MM.1S (cell line): ENCODE results near the gene PPP6R2.
A peak's percentile ranks its signal among the peaks of the same experiment; 100 is the strongest.

Experiments used
- DNase-seq: peaks from one replicate; pipeline ENCODE4 v3.0.0-alpha.2; 2015
- H2AFZ ChIP-seq: fragments of 300-600 bp; sonication (generic); 2 replicates; pipeline ENCODE4 v1.6.0; 2016; ENCODE audit warnings: antibody characterized with exemption, low read length
- H3F3A ChIP-seq: fragments of 300-600 bp; sonication (generic); 2 replicates; pipeline ENCODE4 v1.6.1; 2016; ENCODE audit warnings: mild to moderate bottlenecking, antibody characterized with exemption, low read length, moderate library complexity, mixed read lengths; ENCODE audit not compliant: insufficient read depth
- H3K27ac ChIP-seq: fragments of 300-600 bp; sonication (generic); 2 replicates; pipeline ENCODE4 v1.5.1; 2016; ENCODE audit warnings: mild to moderate bottlenecking, low read length
- H3K27me3 ChIP-seq: fragments of 300-600 bp; sonication (generic); replicated peaks from 2 replicates; pipeline ENCODE4 v1.6.0; 2016; ENCODE audit warnings: low read length; ENCODE audit not compliant: insufficient read depth
- H3K36me3 ChIP-seq: fragments of 300-600 bp; sonication (generic); replicated peaks from 2 replicates; pipeline ENCODE4 v1.6.1; 2016; ENCODE audit warnings: mild to moderate bottlenecking, low read length, mixed read lengths; ENCODE audit not compliant: insufficient read depth
- H3K4me1 ChIP-seq: fragments of 300-600 bp; sonication (generic); 2 replicates; pipeline ENCODE4 v1.6.1; 2016; ENCODE audit warnings: low read length, mixed read lengths
- H3K4me2 ChIP-seq: fragments of 300-600 bp; sonication (generic); 2 replicates; pipeline ENCODE4 v1.6.0; 2016; ENCODE audit warnings: low read depth, low read length
- H3K4me3 ChIP-seq: fragments of 300-600 bp; sonication (generic); 2 replicates; pipeline ENCODE4 v1.5.1; 2016; ENCODE audit warnings: low read length, mixed read lengths
- H3K79me2 ChIP-seq: fragments of 300-600 bp; sonication (generic); 2 replicates; pipeline ENCODE4 v1.6.1; 2016; ENCODE audit warnings: mixed run types, low read length, mixed read lengths
- H3K9ac ChIP-seq: fragments of 300-600 bp; sonication (generic); 2 replicates; pipeline ENCODE4 v1.6.1; 2016; ENCODE audit warnings: low read length, mixed read lengths
- H3K9me2 ChIP-seq: fragments of 300-600 bp; sonication (generic); replicated peaks from 2 replicates; pipeline ENCODE4 v1.6.1; 2016; ENCODE audit warnings: mild to moderate bottlenecking, low read length, mixed read lengths; ENCODE audit not compliant: insufficient read depth
- H3K9me3 ChIP-seq: fragments of 300-600 bp; sonication (generic); replicated peaks from 2 replicates; pipeline ENCODE4 v1.6.1; 2016; ENCODE audit warnings: mild to moderate bottlenecking, low read length, mixed read lengths; ENCODE audit not compliant: insufficient read depth
- H4K20me1 ChIP-seq: fragments of 300-600 bp; sonication (generic); 2 replicates; pipeline ENCODE4 v1.6.1; 2016; ENCODE audit warnings: mild to moderate bottlenecking, low read length, moderate library complexity, mixed read lengths; ENCODE audit not compliant: insufficient read depth
- EZH2 ChIP-seq: fragments of 300-600 bp; sonication (generic); optimal IDR thresholded peaks from 2 replicates; pipeline ENCODE3; 2017; ENCODE audit warnings: low read depth, mild to moderate bottlenecking, antibody characterized with exemption, low read length, mixed read lengths
- EZH2phosphoT487 ChIP-seq: fragments of 300-600 bp; sonication (generic); IDR thresholded peaks from 2 replicates; pipeline ENCODE4 v1.6.1; 2018; ENCODE audit warnings: antibody characterized with exemption, low read length
- TF ChIP-seq, protein P1 (sequence below): fragments of 300-600 bp; sonication (generic); IDR thresholded peaks from 2 replicates; pipeline ENCODE4 v1.5.1; 2016; ENCODE audit warnings: antibody characterized with exemption, low read length, mixed read lengths

Gene PPP6R2

DNA sequence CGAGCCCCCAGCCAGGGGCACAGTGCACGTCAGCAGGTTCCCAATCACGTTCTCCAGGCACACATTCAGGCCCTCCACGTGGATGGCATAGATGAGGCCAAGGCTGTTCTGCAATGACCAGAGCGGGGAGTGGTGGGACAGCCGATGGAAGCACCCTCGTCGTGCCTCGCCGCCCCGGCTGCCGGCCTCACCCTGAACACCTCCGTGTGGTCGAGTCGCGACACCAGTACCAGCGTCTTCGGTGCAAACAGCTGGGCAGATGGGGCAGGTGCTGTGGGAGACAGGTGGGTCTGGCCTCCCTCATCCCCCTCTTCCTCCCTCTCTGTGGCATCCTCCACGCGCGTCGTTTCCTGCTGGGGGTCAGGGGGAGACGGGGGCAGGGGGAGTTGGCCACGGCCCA, 124.2 kb downstream of the PPP6R2 start:
- peaks cover 23% of the 10 kb centered on the region for H3F3A ChIP-seq
- no peak for DNase-seq
- no peak overlapping the region for H3K27ac ChIP-seq
- H3K9me2 ChIP-seq = no peaks in the 10 kb centered on the region
- no peak overlapping the region for H3K9ac ChIP-seq
- H3K27me3 ChIP-seq = no peaks in the 10 kb centered on the region
- peaks cover 34% of the 10 kb centered on the region for H3K4me1 ChIP-seq
- no peaks in the 10 kb centered on the region; the same call in 1 of the 2 replicates for H3K36me3 ChIP-seq
- TF ChIP-seq, protein P1, sequence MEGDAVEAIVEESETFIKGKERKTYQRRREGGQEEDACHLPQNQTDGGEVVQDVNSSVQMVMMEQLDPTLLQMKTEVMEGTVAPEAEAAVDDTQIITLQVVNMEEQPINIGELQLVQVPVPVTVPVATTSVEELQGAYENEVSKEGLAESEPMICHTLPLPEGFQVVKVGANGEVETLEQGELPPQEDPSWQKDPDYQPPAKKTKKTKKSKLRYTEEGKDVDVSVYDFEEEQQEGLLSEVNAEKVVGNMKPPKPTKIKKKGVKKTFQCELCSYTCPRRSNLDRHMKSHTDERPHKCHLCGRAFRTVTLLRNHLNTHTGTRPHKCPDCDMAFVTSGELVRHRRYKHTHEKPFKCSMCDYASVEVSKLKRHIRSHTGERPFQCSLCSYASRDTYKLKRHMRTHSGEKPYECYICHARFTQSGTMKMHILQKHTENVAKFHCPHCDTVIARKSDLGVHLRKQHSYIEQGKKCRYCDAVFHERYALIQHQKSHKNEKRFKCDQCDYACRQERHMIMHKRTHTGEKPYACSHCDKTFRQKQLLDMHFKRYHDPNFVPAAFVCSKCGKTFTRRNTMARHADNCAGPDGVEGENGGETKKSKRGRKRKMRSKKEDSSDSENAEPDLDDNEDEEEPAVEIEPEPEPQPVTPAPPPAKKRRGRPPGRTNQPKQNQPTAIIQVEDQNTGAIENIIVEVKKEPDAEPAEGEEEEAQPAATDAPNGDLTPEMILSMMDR = no peak
- no peak for TF ChIP-seq EZH2phosphoT487
- TF ChIP-seq EZH2 = no peak
- H3K4me2 ChIP-seq = no peak overlapping the region
- no peak overlapping the region for H3K4me3 ChIP-seq
- peaks cover 51% of the 10 kb centered on the region for H3K79me2 ChIP-seq
- H2AFZ ChIP-seq = no peak overlapping the region
- H4K20me1 ChIP-seq = no peaks in the 10 kb centered on the region
- no peaks in the 10 kb centered on the region for H3K9me3 ChIP-seq

DNA sequence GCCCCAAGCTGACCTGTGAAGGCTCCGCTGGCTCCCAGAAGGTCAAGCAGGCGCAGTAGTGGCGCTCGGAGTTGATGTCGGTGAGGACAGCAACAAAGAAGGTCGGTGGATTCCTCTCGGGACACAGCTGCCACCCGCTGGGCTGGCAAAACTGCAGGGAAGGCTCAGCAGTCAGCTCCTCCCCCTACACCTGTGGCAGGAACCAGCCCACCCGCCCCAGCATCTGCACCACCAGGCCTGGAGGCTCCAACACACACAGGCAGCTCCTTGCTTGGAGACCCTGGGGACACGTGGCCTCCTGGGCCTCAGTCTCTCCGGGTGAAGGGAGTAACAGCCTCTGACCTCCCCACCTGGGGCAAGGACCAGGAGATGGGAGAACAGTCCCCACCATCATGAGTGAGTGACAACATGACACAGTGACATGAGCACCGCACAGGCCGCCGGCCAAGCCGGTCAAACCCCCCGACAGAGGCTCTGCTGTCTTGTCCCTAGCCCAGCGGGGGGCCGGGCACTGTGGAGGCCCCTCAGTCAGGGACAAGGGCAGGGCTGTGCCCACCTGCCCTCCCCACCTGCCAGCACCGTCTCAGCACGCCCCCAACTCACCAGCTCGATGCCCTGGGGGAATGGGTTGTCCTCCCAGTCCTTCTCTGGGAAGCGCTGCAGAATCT, 124.8 kb downstream of the PPP6R2 start:
- H3F3A ChIP-seq = peaks cover 23% of the 10 kb centered on the region
- H3K9ac ChIP-seq = no peak overlapping the region
- no peak for DNase-seq
- peaks cover 39% of the 10 kb centered on the region for H3K4me1 ChIP-seq
- no peaks in the 10 kb centered on the region for H4K20me1 ChIP-seq
- H3K27me3 ChIP-seq = no peaks in the 10 kb centered on the region
- H3K4me3 ChIP-seq = no peak overlapping the region
- no peak overlapping the region for H2AFZ ChIP-seq
- H3K27ac ChIP-seq = no peak overlapping the region
- no peaks in the 10 kb centered on the region for H3K9me2 ChIP-seq
- no peaks in the 10 kb centered on the region; the same call in 1 of the 2 replicates for H3K36me3 ChIP-seq
- H3K4me2 ChIP-seq = no peak overlapping the region
- no peak for TF ChIP-seq EZH2
- TF ChIP-seq, protein P1 = no peak
- no peak for TF ChIP-seq EZH2phosphoT487
- peaks cover 57% of the 10 kb centered on the region for H3K79me2 ChIP-seq
- no peaks in the 10 kb centered on the region for H3K9me3 ChIP-seq

DNA sequence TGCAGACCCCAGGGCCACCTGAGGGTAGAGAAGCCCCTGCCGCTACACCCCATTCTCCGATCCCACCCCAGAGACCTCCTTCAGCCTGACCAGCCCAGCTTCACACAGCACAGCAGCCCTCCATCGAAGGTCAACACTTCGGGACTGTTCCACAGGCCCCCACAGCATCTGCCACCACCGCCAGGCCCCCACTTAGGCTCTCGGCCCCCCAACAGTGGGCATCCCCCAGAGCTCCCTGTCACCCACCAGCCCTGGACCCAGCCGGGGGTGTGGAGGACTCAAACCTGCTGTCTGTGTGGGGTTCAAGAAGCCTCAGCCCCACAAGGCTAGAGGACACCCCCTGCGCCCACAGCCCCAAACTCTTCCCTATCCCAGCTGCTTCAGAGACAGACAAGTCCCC, 125.5 kb downstream of the PPP6R2 start:
- Histone ChIP-seq H3K27me3 (no peaks in the 10 kb centered on the region), H3K4me1 (peaks cover 47% of the 10 kb centered on the region), H3K27ac (peak overlapping the region; percentile 88), H3K4me2 (no peak overlapping the region), H3K4me3 (no peak overlapping the region), H2AFZ (no peak overlapping the region), H3K9me2 (no peaks in the 10 kb centered on the region), H3K9me3 (no peaks in the 10 kb centered on the region), H3K79me2 (peaks cover 64% of the 10 kb centered on the region), H3F3A (peaks cover 23% of the 10 kb centered on the region), H3K9ac (no peak overlapping the region), H4K20me1 (peaks cover 3% of the 10 kb centered on the region; the same call in 1 of the 2 replicates), H3K36me3 (no peaks in the 10 kb centered on the region)
- no peak for DNase-seq
- TF ChIP-seq EZH2 (no peak), EZH2phosphoT487 (no peak)
- TF ChIP-seq, protein P1 = no peak
